ENCODE measurements around the gene SOCS1. TPM values are rescaled to one million over a fixed set of nuclear protein-coding genes. Genes with fewer than 3 reads are reported as not detected.
A peak's percentile ranks its signal among the peaks of the same experiment; 100 is the strongest.

Gene SOCS1
- polyA plus RNA-seq, 6 donors from 2014 or later, result 19.8 to 62.0 (median 32.5) TPM

GRCh38 chr16:11277607-11278337, 21.8 kb upstream of the SOCS1 start:
- no peak for DNase-seq
- no peaks in the 10 kb centered on the region for H3K36me3 Mint-ChIP-seq
- peaks cover 7 to 26% (median 18%) of the 10 kb centered on the region in 3 donors for H3K4me1 Mint-ChIP-seq
- peak overlapping the region in 1 of 8 donors; percentile 32 for H3K4me3 Mint-ChIP-seq
- H3K27me3 Mint-ChIP-seq, result peaks cover 0 to 8% (median 0%) of the 10 kb centered on the region in 3 donors
- ATAC-seq (ENCODE audit: low read depth in 2 of 2), result no peak
- no peak overlapping the region for H3K27ac Mint-ChIP-seq
- H3K9me3 Mint-ChIP-seq, result peaks cover 0 to 2% (median 0%) of the 10 kb centered on the region in 7 donors

DNA sequence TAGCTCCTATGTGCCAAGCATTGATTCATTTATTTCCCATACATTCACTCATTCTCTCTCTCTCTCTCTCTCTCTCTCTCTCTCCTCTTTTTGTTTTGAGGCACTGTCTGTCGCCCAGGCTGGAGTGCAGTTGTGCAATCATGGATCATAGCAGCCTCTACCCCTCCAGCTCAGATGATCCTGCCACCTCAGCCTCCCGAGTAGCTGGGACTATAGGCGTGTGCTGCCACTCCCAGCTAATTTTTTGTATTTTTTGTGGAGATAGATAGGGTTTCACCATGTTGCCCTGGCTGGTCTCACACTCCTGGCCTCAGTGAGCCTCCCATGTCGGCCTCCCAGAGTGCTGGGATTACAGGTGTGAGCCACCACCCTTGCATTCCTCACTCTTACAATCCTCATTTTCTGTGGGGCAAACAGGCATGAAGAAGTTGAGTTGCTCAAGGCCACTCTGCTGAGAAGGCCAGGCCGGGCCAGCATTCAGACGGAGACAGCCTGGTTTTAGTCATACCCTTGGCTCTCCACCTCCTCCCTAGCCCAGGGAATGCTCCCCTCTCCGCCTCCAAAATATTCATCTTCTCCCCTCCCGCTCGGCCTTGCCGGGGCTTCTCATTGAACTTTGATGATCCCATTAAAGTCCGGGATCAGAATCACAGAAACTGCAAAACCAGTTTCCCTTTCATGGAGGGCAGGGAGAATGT, 21.0 kb upstream of the SOCS1 start:
- H3K9me3 Mint-ChIP-seq, result peaks cover 0 to 2% (median 0%) of the 10 kb centered on the region in 7 donors
- peak overlapping the region in 1 of 6 donors; percentile 77 for H3K27ac Mint-ChIP-seq
- DNase-seq, result no peak
- ATAC-seq (ENCODE audit: low read depth in 2 of 2), result no peak
- H3K4me3 Mint-ChIP-seq, result peak overlapping the region in 1 of 8 donors; percentile 32
- H3K4me1 Mint-ChIP-seq, result peaks cover 7 to 26% (median 18%) of the 10 kb centered on the region in 3 donors
- no peaks in the 10 kb centered on the region for H3K36me3 Mint-ChIP-seq
- H3K27me3 Mint-ChIP-seq, result peaks cover 0 to 8% (median 0%) of the 10 kb centered on the region in 3 donors

- no peak for ATAC-seq (ENCODE audit: low read depth in 2 of 2)
- Mint-ChIP-seq H3K27ac (peak within 1 kb of the TSS in 1 of 6 donors; percentile 77), H3K4me3 (no peak within 1 kb of the TSS), H3K36me3 (no peaks in the 10 kb centered on the region), H3K9me3 (peaks cover 0 to 2% (median 0%) of the 10 kb centered on the region in 7 donors), H3K27me3 (peaks cover 0 to 8% (median 0%) of the 10 kb centered on the region in 3 donors), H3K4me1 (peaks cover 7 to 25% (median 18%) of the 10 kb centered on the region in 3 donors)
- no peak for DNase-seq
Measured at GRCh38 chr16:11276143-11276895, 20.3 kb upstream of the SOCS1 start, which contains the start of gene PRM2. PRM2 (minus strand) TSS chr16:11276480; CDS start chr16:11276370, 110 bp downstream.

DNA sequence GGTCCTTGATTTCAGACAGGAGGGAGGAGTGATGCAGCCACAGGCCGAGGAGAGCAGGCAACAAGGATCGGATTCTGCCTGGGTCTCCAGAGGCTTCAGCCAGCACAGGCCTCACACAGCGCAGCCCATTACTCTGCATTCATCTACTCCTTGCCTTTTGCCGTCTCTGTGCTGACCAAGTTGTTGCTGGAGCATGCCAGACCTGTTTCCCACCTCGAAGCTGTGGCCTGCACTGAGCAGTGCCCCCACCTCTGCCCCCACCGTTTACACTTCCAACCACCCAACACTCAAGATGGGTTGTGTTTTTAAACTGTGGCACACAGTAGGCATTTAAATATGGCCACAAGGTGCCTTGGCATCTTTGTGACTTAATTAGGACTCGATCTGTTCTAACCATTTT, 19.0 kb upstream of the SOCS1 start:
- Mint-ChIP-seq H3K4me3 (no peak overlapping the region), H3K4me1 (peaks cover 11 to 22% (median 16%) of the 10 kb centered on the region in 3 donors), H3K9me3 (peaks cover 0 to 3% (median 0%) of the 10 kb centered on the region in 7 donors), H3K36me3 (no peaks in the 10 kb centered on the region), H3K27me3 (peaks cover 0 to 8% (median 0%) of the 10 kb centered on the region in 3 donors), H3K27ac (no peak overlapping the region)
- DNase-seq (no peak), ATAC-seq (ENCODE audit: low read depth in 2 of 2) (no peak)

DNA sequence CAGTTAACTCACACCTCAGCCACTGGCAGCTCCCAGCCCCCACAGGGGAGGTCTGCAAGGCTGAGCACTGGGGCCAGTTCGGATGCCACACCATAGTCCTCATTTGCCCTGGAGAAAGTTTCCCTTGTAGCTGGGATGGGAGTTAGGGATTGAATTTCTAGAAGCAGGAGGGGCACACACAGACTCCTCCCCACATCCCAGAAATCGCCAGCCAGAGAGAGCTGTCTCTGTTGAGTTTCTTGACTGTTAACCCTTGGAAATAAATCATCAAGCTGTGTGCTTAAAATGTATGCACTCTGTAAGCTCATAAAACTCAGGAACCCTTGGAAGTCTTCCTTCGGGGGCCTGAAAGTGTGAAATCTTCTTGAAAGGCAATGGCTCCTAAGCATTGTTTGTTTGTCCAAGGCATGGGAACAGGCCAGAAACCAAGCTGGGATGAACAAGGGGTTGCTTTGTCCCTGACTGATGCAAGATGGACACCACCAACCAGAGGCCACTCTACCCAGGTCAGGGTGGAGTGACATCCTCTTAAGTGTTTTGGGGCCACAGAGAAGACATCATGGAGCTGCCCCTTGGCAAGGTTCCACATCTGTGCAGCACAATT, 17.8 kb upstream of the SOCS1 start:
- Mint-ChIP-seq H3K4me1 (peaks cover 4 to 11% (median 5%) of the 10 kb centered on the region in 3 donors), H3K36me3 (no peaks in the 10 kb centered on the region), H3K27ac (peak overlapping the region in 1 of 6 donors; percentile 54), H3K9me3 (peaks cover 0 to 3% (median 0%) of the 10 kb centered on the region in 7 donors), H3K4me3 (no peak overlapping the region), H3K27me3 (peaks cover 0 to 8% (median 0%) of the 10 kb centered on the region in 3 donors)
- DNase-seq (no peak), ATAC-seq (ENCODE audit: low read depth in 2 of 2) (no peak)

DNA sequence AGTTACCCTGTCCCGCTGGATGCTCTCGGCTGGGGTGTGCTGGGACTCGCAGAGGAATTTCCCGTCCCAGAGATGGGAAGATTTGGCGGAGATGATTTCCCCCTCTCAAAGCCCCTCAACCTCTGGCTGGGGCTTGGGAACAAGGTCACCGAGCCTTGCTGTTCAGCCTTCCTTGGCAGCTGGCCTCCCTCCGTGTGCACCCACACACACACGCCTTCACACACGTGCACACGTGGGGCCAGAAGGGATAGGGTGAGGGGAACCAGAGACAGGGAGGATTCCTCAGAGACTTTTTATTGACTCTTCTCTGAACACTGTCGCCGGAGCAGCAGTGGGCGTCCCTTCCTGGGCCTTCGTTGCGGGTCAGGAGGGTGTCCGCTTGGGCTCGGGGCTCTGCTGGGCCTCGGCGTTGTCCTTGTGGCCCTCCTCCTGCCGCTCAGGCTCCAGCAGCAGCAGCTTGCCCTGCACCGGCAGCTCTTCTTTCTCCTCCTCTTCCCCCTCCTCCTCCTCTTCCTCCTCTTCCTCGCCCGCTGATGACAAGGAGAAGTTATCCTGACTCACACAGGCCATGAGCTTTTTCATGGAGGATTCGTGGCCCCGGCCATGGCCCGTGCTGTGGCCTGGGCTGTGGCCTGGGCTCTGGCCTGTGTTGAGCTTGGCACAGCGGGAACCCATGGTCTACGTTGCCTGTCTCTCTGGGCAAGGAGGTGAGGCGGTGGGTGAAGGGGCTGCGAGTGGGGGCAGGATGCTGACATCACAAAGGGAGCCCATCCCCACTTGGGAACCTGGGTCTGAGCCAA, 17.1 kb upstream of the SOCS1 start, which contains the start of gene PRM3:
TSS of gene PRM3 (minus strand) at position 709 of the 800 bp plus-strand sequence. CDS start at position 675, 34 bp downstream.
- no peak within 1 kb of the TSS for H3K4me3 Mint-ChIP-seq
- peaks cover 0 to 8% (median 0%) of the 10 kb centered on the region in 3 donors for H3K27me3 Mint-ChIP-seq
- peaks cover 0 to 5% (median 4%) of the 10 kb centered on the region in 3 donors for H3K4me1 Mint-ChIP-seq
- peak within 1 kb of the TSS in 1 of 6 donors; percentile 54 for H3K27ac Mint-ChIP-seq
- peaks cover 0 to 4% (median 0%) of the 10 kb centered on the region in 7 donors for H3K9me3 Mint-ChIP-seq
- ATAC-seq (ENCODE audit: low read depth in 2 of 2), result no peak
- no peak for DNase-seq
- H3K36me3 Mint-ChIP-seq, result no peaks in the 10 kb centered on the region

DNA sequence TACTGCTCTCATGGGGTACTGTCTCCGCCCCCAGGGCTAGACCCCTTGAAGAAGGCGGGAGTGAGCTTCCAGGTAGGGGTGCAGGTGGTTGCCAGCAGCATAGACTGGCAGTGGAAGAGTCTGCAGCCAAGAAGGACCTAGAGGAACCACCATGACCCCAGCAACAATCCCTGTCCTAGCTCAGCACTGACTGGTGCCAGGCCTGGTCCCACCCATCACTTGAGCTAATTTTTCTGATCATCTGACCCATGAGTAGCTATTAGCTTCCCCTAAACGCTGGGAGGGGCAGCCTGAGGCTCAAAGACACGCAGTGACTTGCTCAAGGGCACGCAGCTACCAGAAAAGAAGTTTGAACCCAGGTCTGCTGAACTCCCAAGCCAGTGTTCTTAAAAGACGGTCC, 16.5 kb upstream of the SOCS1 start:
- Mint-ChIP-seq H3K9me3 (peaks cover 0 to 4% (median 0%) of the 10 kb centered on the region in 7 donors), H3K27ac (no peak overlapping the region), H3K4me3 (no peak overlapping the region), H3K27me3 (peaks cover 0 to 8% (median 0%) of the 10 kb centered on the region in 3 donors), H3K36me3 (no peaks in the 10 kb centered on the region), H3K4me1 (peaks cover 0 to 5% (median 2%) of the 10 kb centered on the region in 3 donors)
- no peak for ATAC-seq (ENCODE audit: low read depth in 2 of 2)
- no peak for DNase-seq

- Mint-ChIP-seq H3K4me3 (no peak overlapping the region), H3K9me3 (peaks cover 0 to 4% (median 0%) of the 10 kb centered on the region in 7 donors), H3K36me3 (no peaks in the 10 kb centered on the region), H3K27me3 (peaks cover 0 to 2% (median 0%) of the 10 kb centered on the region in 3 donors), H3K4me1 (peaks cover 0 to 5% (median 2%) of the 10 kb centered on the region in 3 donors), H3K27ac (no peak overlapping the region)
- DNase-seq (no peak), ATAC-seq (ENCODE audit: low read depth in 2 of 2) (no peak)
Measured at GRCh38 chr16:11271610-11272009, 15.6 kb upstream of the SOCS1 start.

DNA sequence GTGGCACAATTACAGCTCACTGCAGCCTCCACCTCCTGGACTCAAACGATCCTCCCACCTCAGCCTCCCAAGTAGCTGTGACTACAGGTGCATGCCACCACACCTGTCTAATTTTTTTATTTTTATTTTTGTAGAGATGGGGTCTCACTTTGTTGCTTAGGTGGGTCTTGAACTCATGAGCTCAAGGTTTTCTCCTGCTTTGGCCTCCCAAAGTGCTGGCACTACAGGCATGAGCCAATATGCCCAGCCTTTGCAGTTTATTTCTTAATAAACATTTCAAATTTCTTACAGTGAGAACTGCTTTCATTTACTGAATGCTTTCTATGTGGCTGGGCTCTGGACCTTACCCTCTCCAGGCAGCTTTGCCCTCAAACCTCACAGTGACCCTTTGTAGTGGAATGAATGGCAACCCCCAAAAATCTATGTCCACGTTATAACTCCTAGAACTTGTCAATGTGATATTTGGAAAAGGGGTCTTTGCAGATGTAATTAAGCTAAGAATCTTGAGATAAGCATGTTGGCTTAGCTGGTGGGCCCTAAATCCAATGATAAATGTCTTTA, 14.7 kb upstream of the SOCS1 start:
- Mint-ChIP-seq H3K4me3 (no peak overlapping the region), H3K4me1 (peaks cover 0 to 5% (median 2%) of the 10 kb centered on the region in 3 donors), H3K9me3 (peaks cover 0 to 4% (median 0%) of the 10 kb centered on the region in 7 donors), H3K27ac (peak overlapping the region in 1 of 6 donors; percentile 3), H3K27me3 (no peaks in the 10 kb centered on the region), H3K36me3 (no peaks in the 10 kb centered on the region)
- ATAC-seq (ENCODE audit: low read depth in 2 of 2) (no peak), DNase-seq (no peak)

DNA sequence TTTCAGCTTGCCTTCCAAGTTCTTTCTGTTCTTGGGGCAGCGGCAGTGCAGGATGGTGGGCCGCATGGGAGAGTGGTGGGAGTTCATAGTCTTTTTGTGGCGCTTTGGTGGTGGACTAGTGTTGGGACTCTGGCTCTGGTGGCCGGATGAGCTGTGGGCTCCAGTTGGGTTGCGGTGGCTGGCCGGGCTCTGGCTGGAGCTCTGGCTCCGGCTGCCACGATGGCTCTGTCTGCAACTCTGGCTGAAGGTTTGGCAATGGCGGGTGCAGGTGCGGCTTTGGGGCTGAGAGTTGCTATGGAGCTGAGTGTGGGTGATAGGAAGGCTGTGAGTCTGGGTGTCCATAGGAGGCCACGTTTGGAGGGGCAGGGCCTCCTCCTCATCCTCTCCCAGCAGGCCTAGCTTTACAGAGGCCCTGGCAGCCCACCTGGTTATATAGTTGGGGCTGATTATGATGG, 12.9 kb upstream of the SOCS1 start, which contains the start of gene TNP2:
TSS of gene TNP2 (minus strand) at position 405 of the 455 bp plus-strand sequence. CDS start at position 342, 63 bp downstream.
- peaks cover 0 to 4% (median 0%) of the 10 kb centered on the region in 7 donors for H3K9me3 Mint-ChIP-seq
- no peak for ATAC-seq (ENCODE audit: low read depth in 2 of 2)
- H3K4me1 Mint-ChIP-seq, result peaks cover 4 to 14% (median 12%) of the 10 kb centered on the region in 3 donors
- H3K4me3 Mint-ChIP-seq, result no peak within 1 kb of the TSS
- no peaks in the 10 kb centered on the region for H3K36me3 Mint-ChIP-seq
- DNase-seq, result no peak
- no peaks in the 10 kb centered on the region for H3K27me3 Mint-ChIP-seq
- peak within 1 kb of the TSS in 2 of 6 donors; percentile 16 to 17 for H3K27ac Mint-ChIP-seq

DNA sequence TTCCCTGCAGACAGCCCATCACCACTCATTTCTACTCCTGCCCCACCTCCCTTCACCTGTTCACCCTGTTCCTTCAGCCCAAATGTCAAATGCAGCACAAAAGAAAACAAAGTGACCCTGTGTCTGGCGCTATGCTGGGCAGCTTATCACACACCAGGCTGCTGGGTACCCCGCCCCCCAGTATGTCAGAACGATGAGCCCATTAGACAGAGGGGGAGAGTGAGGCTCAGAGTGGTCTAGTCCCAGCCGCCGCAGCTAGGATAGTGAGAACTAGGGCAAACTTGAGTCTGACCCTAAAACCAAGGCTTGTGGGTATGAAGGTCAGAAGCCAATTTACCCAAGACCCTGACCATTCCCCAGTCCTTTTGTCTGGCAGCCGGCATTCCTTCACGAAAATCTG, 9.1 kb upstream of the SOCS1 start:
- ATAC-seq (ENCODE audit: low read depth in 2 of 2), result no peak
- DNase-seq, result no peak
- no peaks in the 10 kb centered on the region for H3K36me3 Mint-ChIP-seq
- peaks cover 0 to 4% (median 0%) of the 10 kb centered on the region in 7 donors for H3K9me3 Mint-ChIP-seq
- H3K27me3 Mint-ChIP-seq, result no peaks in the 10 kb centered on the region
- no peak overlapping the region for H3K4me3 Mint-ChIP-seq
- no peak overlapping the region for H3K27ac Mint-ChIP-seq
- peaks cover 11 to 22% (median 21%) of the 10 kb centered on the region in 3 donors for H3K4me1 Mint-ChIP-seq
